Jurkat, Clone E6-1 (cell line): Measurements from ENCODE around the gene FSTL3. TPM values are rescaled to one million over a fixed set of nuclear protein-coding genes. Genes with fewer than 3 reads are reported as not detected.
A peak's percentile ranks its signal among the peaks of the same experiment; 100 is the strongest.
"Not testable (repeated sequence)": the region's sequence is repeated elsewhere in the genome, so short reads cannot be mapped to it uniquely, and the experiment has no call there.

Source experiments
- DNase-seq: peaks from one replicate; pipeline ENCODE4 v3.0.0-alpha.2; 2011; ENCODE audit warnings: low read depth, low spot score
- H3K4me3 ChIP-seq: 2 replicates; pipeline ENCODE4 v1.5.1; 2011; ENCODE audit warnings: mild to moderate bottlenecking, low read length, control low read depth, moderate library complexity
- polyA plus RNA-seq: library from polyadenylated mRNA; unstranded; fragments of >200 nt; gene quantifications from one replicate; pipeline ENCODE4 v1.2.1, GENCODE V29; 2012; ENCODE audit warnings: missing spikeins; ENCODE audit not compliant: insufficient read length, insufficient read depth

Gene FSTL3
- polyA plus RNA-seq = 5.1 TPM

GRCh38 chr19:676339-677105, at the start of gene FSTL3:
FSTL3 (plus strand) TSS chr19:676392; CDS start chr19:676424, 32 bp downstream.
- no peak for DNase-seq
- H3K4me3 ChIP-seq = no peak within 1 kb of the TSS

GRCh38 chr19:626566-626965, 49.6 kb upstream of the FSTL3 start:
- not testable (repeated sequence) for H3K4me3 ChIP-seq, DNase-seq

GRCh38 chr19:628168-628567, 48.0 kb upstream of the FSTL3 start:
- H3K4me3 ChIP-seq = no peak overlapping the region
- DNase-seq = no peak

- not testable (repeated sequence) for DNase-seq, H3K4me3 ChIP-seq
Measured at GRCh38 chr19:629515-629914, 46.7 kb upstream of the FSTL3 start.

GRCh38 chr19:629961-630714, 46.1 kb upstream of the FSTL3 start:
- no peak overlapping the region for H3K4me3 ChIP-seq
- DNase-seq = no peak

- H3K4me3 ChIP-seq = peak overlapping the region; percentile 94
- DNase-seq = no peak
Measured at GRCh38 chr19:632579-633067, 43.6 kb upstream of the FSTL3 start.

GRCh38 chr19:633068-633785, 43.0 kb upstream of the FSTL3 start, which contains the start of gene POLRMT:
POLRMT (minus strand) TSS chr19:633537; CDS start chr19:633512, 25 bp downstream.
- DNase-seq = peak; percentile 97
- H3K4me3 ChIP-seq = peak within 1 kb of the TSS; percentile 94

GRCh38 chr19:633786-634639, 42.2 kb upstream of the FSTL3 start:
- peak overlapping the region; percentile 94 for H3K4me3 ChIP-seq
- DNase-seq = no peak

- H3K4me3 ChIP-seq = no peak overlapping the region
- no peak for DNase-seq
Measured at GRCh38 chr19:634975-635652, 41.1 kb upstream of the FSTL3 start.

GRCh38 chr19:638906-639252, 37.3 kb upstream of the FSTL3 start:
- no peak for DNase-seq
- peak overlapping the region; percentile 58 for H3K4me3 ChIP-seq

GRCh38 chr19:639253-640160, 36.7 kb upstream of the FSTL3 start, which contains the start of gene FGF22:
FGF22 (plus strand) TSS chr19:639879; CDS start chr19:639926, 47 bp downstream.
- peak within 1 kb of the TSS; percentile 58 for H3K4me3 ChIP-seq
- peak; percentile 66 for DNase-seq

- no peak for DNase-seq
- H3K4me3 ChIP-seq = peak overlapping the region; percentile 28
Measured at GRCh38 chr19:640161-640558, 36.0 kb upstream of the FSTL3 start.

GRCh38 chr19:640606-641189, 35.5 kb upstream of the FSTL3 start:
- no peak overlapping the region for H3K4me3 ChIP-seq
- no peak for DNase-seq

GRCh38 chr19:641702-642101, 34.5 kb upstream of the FSTL3 start:
- DNase-seq = no peak
- no peak overlapping the region for H3K4me3 ChIP-seq

GRCh38 chr19:642767-643727, 33.1 kb upstream of the FSTL3 start:
- no peak for DNase-seq
- H3K4me3 ChIP-seq = no peak overlapping the region

GRCh38 chr19:643736-644135, 32.5 kb upstream of the FSTL3 start:
- H3K4me3 ChIP-seq = no peak overlapping the region
- DNase-seq = no peak
